Mesenteric fat pad (tissue), 1 donor: Measurements from ENCODE around the gene ANKRD39. TPM values are rescaled to one million over a fixed set of nuclear protein-coding genes. Genes with fewer than 3 reads are reported as not detected.
"Not testable (repeated sequence)": the region's sequence is repeated elsewhere in the genome, so short reads cannot be mapped to it uniquely, and the experiment has no call there.

Experiments
- DNase-seq: peaks from one replicate; pipeline ENCODE4 v3.0.0-alpha.2; 2020; ENCODE audit warnings: low spot score
- total RNA-seq: library from RNA; stranded (reverse); fragmentation: NEBNext Ultra II Directional; extraction: Animal tissue kit (Norgen Biotek cat#: 25700); gene quantifications from one replicate; pipeline ENCODE4 v1.2.1, GENCODE V29; 2021
- donor health status: DM: yes; HTN: yes; CAD: no.

Gene ANKRD39
- total RNA-seq, 1 donor from 2014 or later, result 10.4 TPM

DNA sequence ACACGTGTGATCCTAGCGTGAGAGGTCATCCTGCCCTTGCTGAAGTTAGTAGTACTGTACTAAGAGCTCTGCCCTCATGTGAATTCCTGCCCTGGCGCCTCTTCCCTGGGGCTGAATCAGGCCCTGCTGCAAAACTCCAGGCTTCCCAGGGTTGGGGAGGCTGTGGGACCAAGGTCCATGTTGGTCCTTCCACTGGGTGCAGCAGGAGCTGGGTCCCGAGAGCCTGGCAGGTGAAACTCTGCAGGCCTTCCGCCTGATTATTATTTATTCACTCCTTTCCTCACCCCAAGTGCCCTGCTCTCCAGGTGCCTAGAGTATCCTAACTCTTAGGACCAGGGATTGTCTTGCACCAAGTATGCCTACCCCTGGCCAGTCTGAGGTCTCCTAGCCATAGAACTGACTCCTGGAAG is 47.0 kb downstream of the ANKRD39 start:
- DNase-seq, result no peak

DNA sequence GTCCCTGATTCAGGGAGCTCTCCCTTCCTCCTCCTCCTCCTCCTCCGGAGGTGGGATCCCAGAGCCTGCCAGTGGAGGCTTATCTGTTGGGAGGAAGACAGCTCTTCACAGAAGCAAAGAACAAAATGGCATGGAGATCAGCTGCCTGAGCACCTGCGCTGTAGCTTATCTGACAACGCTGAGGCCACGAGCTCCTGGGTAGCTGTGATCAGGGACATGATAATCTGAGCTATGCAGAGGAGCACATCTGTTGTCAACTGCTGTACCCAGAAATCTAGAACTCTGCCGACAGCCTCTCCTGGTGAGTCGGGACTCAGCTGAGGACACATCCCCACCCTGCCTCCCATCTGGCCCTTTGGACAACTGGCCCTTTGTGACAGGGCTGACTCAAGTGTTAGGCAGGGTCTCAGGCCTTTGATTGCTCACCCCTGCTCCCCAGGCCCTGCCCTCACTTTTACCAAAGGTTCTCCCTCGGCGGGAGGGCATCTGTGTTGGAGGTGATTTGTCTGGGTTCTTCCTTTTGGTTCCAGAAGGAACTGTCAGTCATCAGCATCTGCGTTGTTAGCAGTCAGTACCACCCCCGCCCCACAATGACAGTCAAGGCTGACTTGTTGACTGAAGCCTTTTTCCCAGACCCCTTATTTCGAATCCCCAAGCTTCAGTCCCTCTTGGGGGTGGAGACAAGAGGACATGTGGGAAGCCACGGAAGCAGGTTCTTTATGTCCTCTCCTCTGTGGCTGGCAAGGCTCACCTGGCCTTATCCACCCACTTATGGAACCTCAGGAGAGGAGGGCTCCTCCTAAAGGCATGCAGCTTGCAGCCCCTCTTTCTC is 47.6 kb downstream of the ANKRD39 start:
- no peak for DNase-seq

DNA sequence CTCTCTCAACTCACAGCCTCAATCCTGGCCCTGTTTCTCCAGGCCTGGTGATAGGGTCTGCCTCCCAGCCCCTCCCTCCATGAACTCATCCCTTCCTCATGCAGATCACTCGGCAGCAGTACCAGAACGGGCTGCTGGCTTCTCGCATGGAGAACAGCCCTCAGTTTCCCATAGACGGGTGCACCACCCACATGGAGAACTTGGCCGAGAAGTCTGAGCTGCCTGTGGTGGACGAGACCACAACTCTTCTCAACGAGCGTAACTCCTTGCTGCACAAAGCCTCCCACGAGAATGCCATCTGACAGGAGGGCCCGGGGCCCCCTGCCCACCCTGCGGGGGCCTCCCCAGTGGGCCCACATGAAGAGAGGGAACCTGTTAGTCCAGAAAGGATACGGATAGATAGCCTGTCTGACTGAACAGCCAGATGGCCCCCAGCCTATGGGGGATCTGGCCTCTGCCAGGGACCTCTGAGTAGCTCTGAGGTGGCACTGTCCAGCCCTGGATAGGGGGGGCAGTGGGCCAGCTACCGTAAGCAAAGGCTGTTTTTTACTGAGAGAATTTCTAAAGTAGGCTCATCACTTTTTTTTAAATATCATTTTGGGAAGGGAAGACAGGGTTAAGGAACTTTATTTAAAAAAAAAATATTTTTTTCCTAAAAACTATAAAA is 48.5 kb downstream of the ANKRD39 start:
- DNase-seq, result no peak

DNA sequence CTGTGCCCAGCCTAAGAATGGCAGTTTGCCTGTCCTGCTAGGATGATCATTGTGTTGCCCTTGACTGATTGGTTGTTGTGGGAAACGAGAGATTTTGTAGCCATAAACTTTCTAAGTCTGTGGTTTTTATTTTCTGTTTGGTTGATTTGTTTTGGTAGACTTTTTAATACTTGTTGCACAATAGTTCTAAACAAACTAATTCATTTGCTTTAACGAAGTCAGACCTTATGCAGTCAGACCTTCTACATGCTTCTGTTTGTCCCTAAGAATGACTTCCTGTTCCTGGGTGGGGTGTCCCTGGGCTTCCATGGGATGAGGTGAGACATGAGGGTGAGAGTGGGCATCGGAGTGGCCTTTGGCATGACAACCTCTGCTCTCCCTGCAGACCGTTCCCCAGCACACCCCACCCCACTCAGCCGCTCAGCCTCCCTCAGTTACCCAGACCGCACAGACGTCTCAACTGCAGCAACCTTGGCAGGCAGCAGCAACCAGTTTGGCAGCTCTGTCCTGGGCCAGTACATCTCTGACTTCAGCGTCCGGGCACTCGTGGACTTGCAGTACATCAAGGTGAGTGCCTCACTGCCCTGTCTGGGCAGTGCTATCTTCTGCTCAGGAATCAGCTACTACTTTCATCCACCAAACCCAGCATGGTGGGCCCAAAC is 49.5 kb downstream of the ANKRD39 start:
- DNase-seq, result no peak

DNA sequence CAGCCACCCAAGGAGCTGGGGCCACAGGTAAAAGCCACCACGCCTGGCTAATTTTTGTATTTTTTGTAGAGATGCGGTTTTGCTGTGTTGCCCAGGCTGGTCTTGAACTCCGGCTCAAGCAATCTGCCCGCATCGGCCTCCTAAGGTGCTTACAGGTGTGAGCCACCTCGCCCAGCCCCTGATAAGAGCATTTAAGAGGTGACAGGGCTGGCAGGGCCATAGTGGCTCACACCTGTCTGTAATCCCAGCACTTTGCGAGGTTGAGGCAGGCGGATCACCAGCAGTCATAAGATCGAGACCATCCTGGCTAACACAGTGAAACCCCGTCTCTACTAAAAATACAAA is 50.7 kb downstream of the ANKRD39 start:
- DNase-seq, result no peak

DNA sequence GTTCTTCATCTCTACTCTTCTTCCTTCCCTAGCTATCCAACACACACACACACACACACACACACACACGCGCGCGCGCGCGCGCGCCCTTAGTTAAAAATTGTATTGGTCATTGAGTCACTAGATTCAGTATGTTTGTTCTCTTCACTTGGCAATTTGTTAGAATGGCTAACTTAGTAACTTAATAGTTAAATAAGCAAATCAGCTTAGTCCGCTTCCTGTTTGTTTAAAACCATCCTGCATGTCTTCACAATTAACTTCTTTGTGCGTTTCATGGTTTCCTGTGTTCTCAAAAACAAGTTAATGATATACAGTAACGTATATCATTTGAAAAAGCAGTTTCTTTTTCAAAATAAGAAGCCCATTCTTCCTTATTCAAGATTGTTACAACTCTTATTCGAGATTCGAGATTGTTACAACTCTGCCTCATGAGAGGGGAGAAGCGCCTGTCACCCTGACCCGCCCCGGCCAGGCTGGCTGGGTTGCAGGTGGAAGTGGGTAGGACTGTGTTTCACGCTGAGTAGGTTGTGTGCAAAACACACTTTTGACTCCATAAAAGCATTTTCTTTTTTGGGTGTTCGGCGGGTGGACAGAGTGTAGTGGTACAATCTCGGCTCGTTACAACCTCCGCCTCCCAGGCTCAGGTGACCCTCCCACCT is 51.2 kb downstream of the ANKRD39 start:
- DNase-seq, result no peak

DNA sequence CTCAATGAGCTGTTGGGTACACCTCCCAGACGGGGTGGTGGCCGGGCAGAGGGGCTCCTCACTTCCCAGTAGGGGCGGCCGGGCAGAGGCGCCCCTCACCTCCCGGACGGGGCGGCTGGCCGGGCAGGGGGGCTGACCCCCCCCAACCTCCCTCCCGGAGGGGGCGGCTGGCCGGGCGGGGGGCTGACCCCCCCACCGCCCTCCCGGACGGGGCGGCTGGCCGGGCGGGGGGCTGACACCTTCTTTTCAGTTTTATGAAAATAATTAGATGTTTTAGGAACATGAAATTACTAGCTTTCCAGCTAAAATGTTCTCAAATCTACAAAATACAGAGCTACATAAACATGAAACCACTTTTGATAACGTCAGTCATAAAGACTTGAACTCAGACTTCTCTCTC is 51.9 kb downstream of the ANKRD39 start:
- not testable (repeated sequence) for DNase-seq

DNA sequence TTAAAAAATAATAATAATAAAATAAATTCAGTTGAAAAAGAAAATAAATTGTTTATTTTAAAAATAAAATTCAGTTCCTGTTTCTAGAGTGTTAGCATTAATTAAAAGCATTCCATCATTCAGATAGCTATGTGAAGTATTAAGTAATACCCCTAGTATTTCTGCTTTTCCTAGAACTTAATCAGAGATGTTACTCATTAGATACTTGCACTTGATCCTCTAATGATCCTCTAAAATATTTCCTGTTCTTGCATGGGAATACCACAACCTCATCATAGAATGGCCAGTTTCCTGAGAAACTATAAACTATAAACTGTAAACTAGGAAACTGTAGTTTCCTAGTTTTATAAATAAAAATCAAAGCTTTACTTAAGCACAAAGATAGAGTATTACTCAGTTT is 52.8 kb downstream of the ANKRD39 start:
- no peak for DNase-seq

DNA sequence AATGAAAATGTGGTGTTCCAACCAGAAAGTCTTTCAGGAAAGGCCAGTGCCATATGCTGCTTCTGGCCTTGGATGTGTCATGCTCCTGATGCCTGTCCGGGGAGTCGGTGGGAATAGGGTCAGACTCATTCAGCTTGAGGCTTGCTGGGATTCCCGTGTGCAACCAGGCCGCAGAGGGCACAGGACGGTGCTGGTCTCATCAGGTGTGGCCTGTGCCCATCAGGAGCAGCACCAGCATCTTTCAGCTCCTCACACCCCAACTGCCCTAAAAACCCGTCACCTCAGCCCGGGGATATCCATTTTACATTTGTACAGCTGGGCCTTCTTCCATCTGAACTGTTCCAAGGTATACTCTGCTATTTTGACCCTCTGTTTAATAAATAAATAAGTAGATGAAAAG is 55.1 kb downstream of the ANKRD39 start:
- DNase-seq, result no peak

DNA sequence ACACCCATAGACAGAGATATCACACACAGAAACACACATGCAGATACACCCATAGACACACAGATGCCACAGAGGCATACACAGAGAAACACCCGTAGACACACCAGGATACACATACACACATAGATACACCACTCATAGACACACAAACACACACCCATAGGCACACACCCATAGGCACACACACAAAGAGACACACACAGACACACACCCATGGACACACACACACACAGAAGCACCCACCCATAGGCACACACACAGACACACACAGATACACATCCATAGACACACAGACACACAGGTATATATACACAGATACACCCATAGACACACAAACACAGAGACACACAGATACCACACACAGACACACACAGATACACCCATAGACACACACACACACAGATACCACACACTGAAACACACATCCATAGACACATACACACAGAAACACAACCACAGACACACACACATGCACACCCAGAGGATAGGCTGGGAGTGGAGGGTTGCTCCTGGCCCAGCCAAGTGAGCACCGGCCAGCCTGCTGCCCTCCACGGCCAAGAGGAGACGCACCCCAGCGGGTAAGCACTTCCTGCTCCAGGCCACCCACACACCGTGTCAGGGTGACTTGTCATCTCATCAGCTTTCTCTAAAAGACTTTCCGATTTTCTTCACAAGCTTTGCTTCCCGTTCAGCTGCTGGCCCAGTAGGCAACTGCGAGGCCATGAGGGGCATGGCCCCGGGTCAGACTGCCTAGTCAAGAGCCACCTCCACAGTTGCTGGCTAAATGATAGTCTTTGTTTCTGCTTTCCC is 55.8 kb downstream of the ANKRD39 start:
- no peak for DNase-seq

DNA sequence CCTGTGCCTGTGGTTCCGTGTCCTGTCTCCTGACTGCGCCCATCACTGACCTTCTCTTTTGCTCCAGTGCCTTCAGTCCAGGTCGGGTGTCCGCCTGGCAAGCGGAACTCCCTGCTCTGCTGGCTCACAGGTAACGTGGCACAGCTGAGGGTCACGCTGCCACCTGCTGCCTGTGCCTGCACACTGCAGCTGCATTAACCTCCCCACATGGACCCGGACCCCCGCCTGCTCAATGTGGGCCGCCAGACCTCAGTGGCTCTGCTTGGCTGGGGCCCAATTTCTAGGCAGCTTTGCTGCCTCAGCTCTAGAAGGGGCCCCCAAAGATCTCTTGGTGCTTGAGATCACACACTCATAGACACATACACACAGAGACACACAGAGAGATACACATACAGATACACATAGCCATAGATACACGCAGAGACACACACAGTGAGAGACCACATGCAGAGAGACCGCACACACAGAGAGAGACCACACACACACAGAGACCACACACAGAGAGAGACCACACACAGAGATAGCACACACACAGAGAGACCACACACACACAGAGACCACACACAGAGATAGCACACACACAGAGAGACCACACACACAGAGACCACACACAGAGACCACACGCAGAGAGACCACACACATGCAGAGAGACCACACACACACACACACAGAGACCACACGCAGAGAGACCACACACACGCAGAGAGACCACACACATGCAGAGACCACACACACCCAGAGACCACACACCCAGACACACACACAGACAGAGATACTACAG is 56.6 kb downstream of the ANKRD39 start:
- DNase-seq, result no peak

DNA sequence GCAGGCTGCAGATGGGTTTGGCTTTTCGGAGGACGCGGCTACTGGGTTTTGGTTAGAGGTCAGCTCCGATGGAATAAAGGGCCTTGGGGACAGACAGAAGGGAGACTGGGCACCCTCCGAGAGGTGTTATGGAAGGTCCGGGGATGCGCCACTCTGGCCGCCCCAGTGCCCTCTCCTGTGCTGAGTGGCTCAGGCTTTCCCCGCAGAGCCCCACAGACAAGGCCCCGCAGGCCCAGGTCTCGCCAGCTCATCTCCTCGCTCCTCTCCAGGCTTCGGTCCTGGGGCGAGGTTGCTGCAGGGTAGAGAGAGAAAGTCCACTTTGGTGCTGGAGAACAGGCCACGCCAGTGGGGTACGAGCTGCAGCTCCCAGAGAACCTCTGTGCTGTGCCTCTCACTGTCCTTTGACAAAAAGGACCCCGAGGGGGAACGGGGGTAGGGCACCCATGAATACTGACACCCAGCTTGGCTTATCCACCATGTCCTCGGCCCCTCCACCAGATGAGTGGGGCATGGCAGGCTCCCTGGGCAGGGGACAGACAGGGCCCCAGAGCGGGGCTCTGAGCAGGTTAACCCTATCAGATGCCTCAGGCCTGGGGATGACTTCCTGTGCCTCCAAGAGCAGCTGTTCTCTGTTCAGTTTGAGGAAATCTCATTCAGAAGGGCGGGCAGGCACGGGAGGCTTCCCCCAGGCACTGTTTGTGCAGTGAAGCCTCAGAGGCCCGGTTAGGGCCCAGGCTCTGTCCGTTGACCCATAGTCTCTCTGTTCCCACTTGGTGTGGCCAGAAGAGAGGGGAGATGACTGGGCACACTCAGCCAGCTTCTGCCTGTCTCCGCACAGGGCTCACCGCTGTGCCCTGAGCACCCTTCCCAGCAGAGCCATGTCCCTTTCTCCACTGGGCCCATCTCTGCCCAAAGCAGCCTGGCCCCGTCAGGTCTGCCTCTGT is 57.5 kb downstream of the ANKRD39 start:
- no peak for DNase-seq

DNA sequence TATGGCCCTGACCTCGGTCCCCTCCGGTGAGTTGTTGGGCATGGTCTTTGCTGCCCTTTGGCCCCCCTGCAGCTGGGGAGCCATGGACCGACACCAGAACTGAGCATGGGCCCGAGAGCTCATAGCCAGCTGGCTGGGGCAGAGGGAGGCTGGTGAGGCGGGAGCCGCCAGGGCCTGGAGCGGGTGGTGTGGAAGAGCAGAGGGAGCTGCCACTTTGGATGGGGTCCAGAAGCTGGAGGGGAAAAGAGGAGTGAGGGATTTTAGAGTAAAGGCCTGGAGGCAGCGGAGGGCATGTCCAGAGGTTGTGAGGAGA is 58.2 kb downstream of the ANKRD39 start:
- no peak for DNase-seq

DNA sequence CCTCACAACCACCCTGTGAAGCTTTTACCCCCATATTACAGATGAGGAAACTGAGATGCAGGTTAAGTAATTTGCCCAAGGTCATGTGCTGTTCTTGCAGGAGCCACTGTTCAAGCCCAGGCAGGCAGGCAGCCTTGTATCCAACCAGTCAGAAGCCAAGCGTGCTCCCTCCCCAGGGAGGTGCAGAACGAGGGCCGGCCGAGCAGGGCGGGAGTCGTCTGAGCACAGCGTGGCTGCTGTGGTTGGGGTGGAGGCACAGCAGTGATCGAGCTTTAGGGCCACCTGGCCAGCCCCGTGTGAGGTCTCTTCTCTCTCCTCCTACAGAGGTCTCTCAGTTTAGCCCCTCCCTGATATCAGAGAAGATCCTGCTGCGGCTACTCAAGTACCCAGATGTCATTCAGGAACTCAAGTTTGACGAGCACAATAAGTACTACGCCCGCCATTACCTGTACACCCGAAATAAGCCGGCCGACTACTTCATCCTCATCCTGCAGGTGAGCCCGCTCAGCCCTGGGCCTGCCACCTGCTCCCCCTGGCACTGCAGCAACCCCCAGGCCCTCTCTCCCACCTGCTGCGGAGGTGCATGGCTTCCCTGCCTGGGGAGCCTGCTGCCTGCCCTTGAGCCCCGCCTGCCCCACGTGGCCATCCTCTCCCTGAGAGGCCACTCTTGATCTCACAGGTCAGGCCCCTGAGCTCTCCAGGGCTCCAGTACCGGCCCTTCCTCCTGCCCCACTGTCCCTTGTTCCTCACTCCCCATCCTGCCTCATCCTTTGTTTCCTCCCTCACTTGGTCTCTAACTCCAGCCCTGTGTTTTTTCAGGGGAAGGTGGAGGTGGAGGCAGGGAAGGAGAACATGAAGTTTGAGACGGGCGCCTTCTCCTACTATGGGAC is 58.8 kb downstream of the ANKRD39 start:
- no peak for DNase-seq
